ENCODE data around the gene CHGA.

Gene CHGA

DNA sequence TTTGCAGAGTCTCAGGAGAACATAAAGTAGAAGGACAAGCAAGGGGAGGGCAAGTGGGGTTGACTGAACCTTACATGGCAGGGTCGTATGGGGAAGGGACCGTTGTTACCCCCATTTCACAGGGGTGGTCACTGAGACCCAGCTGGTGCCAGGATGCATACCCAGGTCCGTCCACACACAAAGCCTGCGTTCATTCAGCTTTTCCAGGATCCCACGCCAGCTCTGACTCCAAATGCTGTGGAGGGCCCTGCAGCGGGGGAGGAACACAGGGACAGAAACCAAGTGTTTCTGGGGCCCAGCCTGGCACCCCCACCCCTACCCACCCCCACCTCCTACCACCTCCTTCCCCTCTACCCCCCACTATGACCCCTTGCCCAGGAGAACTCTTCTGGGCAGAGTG is 16.5 kb upstream of the CHGA start:
- DNase-seq: no peak

DNA sequence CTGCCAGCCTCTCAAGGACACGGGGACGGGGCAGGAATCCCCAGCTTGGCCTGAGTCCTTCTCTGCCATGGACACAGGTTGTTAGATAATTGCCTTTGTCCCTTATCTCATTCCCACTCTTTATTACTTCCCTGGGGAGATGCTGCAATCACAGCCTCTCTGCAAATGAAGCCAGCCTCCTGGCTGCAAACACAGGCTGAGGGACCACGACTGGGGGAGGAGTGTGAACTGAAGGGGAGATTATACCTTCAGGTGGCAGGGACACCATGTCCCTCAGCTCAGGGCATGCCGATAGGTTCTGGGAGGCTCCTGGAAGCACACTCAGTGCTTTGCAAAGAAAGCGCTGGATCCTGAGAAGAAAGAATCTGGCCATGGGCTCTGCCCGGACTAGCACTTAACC is 16.1 kb upstream of the CHGA start:
- DNase-seq: no peak

- no peak for DNase-seq
These were observed 15.5 kb upstream of the CHGA start for GRCh38 chr14:92907316-92907911.

- no peak for DNase-seq
These were observed 8.8 kb upstream of the CHGA start for GRCh38 chr14:92914087-92914656.

DNA sequence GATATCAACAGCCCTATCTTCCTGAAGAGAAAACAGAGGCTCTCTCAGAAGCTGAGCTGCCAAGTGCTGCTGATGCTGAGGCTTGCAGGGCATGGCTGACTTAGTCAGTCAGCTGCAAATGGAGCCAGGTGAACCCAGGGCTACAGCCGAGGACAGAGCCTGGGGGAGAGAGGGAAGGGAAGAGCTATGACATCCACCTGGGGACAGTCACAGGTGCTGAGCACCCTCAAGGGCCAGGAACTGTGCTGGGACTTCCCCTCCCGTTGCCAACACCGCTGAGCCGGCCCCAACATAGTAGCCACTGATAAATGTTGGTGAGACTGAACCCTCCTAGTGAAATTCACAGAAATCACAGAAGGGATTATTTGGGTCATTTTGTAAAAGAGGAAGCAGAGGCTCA is 6.7 kb upstream of the CHGA start:
- no peak for DNase-seq

GRCh38 chr14:92917041-92917940 is 5.7 kb upstream of the CHGA start:
- DNase-seq: no peak

- no peak for DNase-seq
These were observed 5.0 kb upstream of the CHGA start for GRCh38 chr14:92917956-92918355.

- DNase-seq: no peak
These were observed 2.9 kb upstream of the CHGA start for GRCh38 chr14:92920001-92920400.

GRCh38 chr14:92922155-92922735 is 705 bp upstream of the CHGA start:
- DNase-seq: no peak

GRCh38 chr14:92923744-92924103 is 774 bp downstream of the CHGA start:
- no peak for DNase-seq

DNA sequence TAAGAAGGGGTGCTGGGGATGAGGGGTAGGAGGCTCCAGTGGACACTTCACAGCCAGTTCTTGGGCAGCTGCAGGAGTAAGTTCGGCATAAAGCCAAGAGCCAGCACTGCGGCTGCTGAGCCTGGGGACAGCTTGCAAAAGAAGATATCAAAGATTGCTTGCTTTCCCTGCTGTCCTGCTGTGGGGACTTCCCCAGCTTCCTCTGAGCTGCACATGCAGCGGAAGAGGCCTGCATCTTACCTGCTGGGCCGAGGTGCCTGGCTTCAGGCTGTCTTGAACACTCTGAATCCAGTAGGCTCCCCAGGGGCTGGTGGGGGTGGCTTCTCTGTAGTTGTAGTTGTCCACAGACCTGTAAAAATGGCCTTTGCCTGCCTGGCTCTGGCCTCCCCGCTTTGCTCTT is 1.3 kb downstream of the CHGA start:
- DNase-seq: no peak

GRCh38 chr14:92925446-92925845 is 2.5 kb downstream of the CHGA start:
- no peak for DNase-seq

DNA sequence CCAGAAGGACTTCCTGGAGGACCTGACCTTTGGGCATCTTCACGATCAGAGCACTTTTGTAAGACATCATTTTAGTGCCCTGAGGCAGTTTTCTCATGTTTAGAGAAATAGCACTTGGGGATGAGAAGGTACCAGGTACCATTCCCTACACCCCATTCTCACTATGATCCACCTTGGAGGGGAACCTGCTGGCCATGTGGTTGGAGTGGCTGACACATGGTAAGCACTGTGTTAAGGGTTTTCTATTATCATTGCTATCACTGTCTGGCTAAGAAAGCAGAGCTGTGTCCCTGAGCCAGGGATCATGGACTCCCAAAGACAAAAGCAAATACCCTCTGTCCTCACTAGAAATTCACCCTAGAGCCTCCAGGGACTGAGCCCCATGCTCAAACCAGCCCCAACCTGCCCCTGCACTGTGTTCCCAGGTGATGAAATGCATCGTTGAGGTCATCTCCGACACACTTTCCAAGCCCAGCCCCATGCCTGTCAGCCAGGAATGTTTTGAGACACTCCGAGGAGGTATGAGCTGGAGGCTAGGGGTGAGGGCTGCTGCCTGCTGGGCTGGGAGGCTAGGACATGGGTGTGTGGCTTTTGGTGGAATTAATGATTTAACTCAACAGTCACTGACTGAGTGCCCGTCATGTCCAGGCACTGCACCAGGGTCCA is 3.4 kb downstream of the CHGA start:
- no peak for DNase-seq

GRCh38 chr14:92926931-92927330 is 4.0 kb downstream of the CHGA start:
- DNase-seq: no peak

- no peak for DNase-seq
These were observed 4.7 kb downstream of the CHGA start for GRCh38 chr14:92927349-92928257.

DNA sequence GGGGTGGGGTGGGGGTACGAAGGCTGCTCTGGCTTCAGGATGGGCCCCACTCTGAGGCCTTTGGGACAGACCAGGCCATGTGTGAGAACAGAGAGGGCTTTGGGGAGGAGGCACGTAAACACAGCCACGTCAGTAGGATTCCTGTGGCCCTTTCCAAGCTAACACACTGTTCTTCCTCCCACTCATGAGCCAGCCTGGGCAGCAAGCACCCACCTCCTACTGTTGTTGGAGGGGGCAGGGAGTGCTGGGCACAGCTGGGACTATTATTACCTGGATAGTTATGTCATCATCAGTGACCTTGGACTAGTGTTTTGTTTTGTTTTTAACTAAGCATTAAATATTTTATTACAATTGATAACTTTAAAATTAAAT is 5.3 kb downstream of the CHGA start:
- no peak for DNase-seq

- DNase-seq: no peak
These were observed 6.2 kb downstream of the CHGA start for GRCh38 chr14:92928961-92929688.

GRCh38 chr14:92929689-92930608 is 7.0 kb downstream of the CHGA start:
- no peak for DNase-seq

DNA sequence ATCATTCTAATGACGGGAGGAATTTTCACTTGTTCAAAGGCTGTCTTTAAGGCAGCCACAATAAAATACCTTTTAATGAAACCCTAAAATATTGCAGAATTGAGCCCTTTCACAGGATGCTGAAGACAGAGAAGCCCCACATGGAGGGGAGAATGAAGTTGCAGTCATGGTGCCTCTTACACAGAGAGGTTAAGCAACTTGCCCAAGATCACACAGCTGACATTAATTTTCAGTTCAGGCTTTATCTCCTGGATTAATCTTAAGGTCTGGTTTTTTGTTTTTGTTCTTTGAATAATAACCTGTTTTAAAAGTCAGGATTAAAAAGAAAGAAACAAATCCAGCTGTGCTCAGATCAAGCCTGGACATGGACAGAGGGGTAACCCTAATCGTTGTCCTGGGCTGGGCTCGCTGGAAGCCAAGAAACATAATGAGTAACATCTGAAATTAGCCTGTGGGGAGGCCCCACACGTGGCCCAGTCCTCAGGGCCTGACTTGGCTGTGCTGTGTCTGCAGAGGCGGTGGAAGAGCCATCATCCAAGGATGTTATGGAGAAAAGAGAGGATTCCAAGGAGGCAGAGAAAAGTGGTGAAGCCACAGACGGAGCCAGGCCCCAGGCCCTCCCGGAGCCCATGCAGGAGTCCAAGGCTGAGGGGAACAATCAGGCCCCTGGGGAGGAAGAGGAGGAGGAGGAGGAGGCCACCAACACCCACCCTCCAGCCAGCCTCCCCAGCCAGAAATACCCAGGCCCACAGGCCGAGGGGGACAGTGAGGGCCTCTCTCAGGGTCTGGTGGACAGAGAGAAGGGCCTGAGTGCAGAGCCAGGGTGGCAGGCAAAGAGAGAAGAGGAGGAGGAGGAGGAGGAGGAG is 8.0 kb downstream of the CHGA start:
- DNase-seq: no peak
